Activated CD4-positive, alpha-beta memory T cell treated with anti-CD3 and anti-CD28 coated beads for 36 hours (primary cell): ENCODE results near the gene KDM4C. TPM values are rescaled to one million over a fixed set of nuclear protein-coding genes. Genes with fewer than 3 reads are reported as not detected.
"Not testable (repeated sequence)": the region's sequence is repeated elsewhere in the genome, so short reads cannot be mapped to it uniquely, and the experiment has no call there.

Source experiments
- CTCF ChIA-PET: fragments of 350-600 bp; sonication (Branson Sonifier 250); formaldehyde crosslinking; loops from one replicate; lab custom pipeline; 2021; ENCODE audit warnings: antibody characterized with exemption, inconsistent platforms; lab: Charles Lee
- POLR2A ChIA-PET: fragments of 350-600 bp; sonication (Branson Sonifier 250); formaldehyde crosslinking; loops from one replicate; lab custom pipeline; 2021; ENCODE audit warnings: antibody characterized with exemption; lab: Charles Lee
- DNase-seq: peaks from one replicate; pipeline ENCODE4 v3.0.0-alpha.2; 2020
- H3K27ac Mint-ChIP-seq: one replicate; pipeline ENCODE4 v1.8.0; 2021; ENCODE audit warnings: mixed read lengths
- H3K27me3 Mint-ChIP-seq: one replicate; pipeline ENCODE4 v1.8.0; 2021; ENCODE audit warnings: mixed read lengths
- H3K36me3 Mint-ChIP-seq: one replicate; pipeline ENCODE4 v1.8.0; 2021; ENCODE audit warnings: mixed read lengths
- H3K4me1 Mint-ChIP-seq: one replicate; pipeline ENCODE4 v1.8.0; 2021; ENCODE audit warnings: low read depth, mixed read lengths
- H3K4me3 Mint-ChIP-seq: one replicate; pipeline ENCODE4 v1.8.0; 2021; ENCODE audit warnings: mild to moderate bottlenecking, mixed read lengths
- H3K9me3 Mint-ChIP-seq: one replicate; pipeline ENCODE4 v1.8.0; 2021; ENCODE audit warnings: mixed read lengths
- intact Hi-C: fragments of 100-400 bp; cut with micrococcal nuclease; formaldehyde crosslinking; loops from one replicate; pipeline ENCODE4 v1.15.1; 2023
- total RNA-seq, 2 experiments: library from RNA; stranded (reverse); gene quantifications; one replicate each; pipeline ENCODE4 v1.2.3, GENCODE V29; 2021

KDM4C gene
- total RNA-seq, 2 experiments from 2014 or later: 26.2 to 28.8 TPM

DNA sequence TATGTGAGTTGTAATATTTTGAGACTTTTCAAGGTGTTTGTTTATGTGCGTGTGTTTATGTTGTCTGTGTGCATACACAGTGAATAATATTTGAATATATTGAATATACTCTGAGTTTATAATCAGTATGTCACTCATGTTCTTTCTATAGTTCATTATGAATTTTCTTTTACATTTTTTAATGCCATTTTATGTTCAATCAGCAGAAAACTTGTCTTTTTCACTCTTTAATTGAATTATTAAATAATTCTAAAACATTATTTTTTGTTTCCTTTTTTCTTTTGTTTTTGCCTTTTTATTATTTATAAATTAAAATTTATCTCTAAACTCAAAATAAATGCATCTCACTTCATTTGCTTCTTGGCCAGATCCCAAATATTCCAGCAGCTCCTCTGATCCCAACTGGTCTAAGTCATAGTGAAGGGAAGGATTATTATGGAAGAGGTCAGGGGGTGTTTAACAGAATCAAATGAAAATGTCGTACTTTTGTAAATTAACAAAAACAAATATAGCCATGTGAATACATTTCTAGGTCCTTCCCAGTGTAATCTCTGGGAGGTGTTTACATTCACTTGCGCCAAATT lies 188.9 kb downstream of the KDM4C start:
- no peaks in the 10 kb centered on the region for H3K27me3 Mint-ChIP-seq
- no peak overlapping the region for H3K4me3 Mint-ChIP-seq
- H3K27ac Mint-ChIP-seq: no peak overlapping the region
- H3K4me1 Mint-ChIP-seq: peaks cover 14% of the 10 kb centered on the region
- ChIA-PET CTCF (no interaction called here), POLR2A (no interaction called here)
- no peaks in the 10 kb centered on the region for H3K9me3 Mint-ChIP-seq
- peaks cover 18% of the 10 kb centered on the region for H3K36me3 Mint-ChIP-seq
- intact Hi-C loops: no loop called here
- DNase-seq: no peak

- intact Hi-C loops, H3K27ac Mint-ChIP-seq, POLR2A ChIA-PET, H3K27me3 Mint-ChIP-seq, CTCF ChIA-PET, DNase-seq, H3K9me3 Mint-ChIP-seq, H3K4me3 Mint-ChIP-seq: not testable (repeated sequence)
- Mint-ChIP-seq H3K4me1 (peaks cover 12% of the 10 kb centered on the region), H3K36me3 (peaks cover 16% of the 10 kb centered on the region)
Measured at GRCh38 chr9:6948921-6949320, 191.1 kb downstream of the KDM4C start.

DNA sequence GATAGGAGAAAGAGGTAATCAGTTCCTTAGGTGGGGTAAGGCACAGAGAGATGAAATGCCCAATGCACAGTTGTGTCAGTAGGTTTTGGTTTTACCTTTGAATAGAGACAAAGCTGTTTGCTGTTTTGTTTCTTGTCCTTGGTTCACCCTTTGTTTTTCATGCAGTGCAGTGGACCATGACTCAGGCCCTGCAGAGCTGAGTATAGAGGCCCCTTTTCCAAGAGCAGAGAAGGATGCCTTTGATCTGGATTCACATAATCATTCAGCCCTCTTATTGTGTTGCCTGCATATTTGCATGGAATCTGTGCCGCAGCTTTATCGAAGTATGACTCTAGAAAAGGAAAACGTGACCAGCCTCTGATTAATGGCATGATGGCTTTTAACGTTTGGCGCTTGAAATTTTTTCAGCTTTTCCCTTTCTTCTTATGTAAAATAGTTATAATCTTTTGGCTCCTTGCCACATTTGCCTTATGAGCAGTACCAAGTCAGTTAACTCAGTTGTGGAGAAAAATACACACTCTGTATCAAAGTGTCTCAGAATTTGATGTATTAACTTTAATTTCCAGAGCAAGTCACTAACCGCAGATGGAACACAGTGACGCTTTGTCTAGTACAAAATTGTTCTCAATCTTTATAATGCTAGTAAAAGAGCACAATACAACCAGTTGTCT lies 197.6 kb downstream of the KDM4C start:
- intact Hi-C loops: no loop called here
- POLR2A ChIA-PET: no interaction called here
- Mint-ChIP-seq H3K36me3 (peaks cover 2% of the 10 kb centered on the region), H3K27me3 (no peaks in the 10 kb centered on the region), H3K9me3 (no peaks in the 10 kb centered on the region), H3K4me1 (peaks cover 13% of the 10 kb centered on the region), H3K27ac (no peak overlapping the region), H3K4me3 (no peak overlapping the region)
- CTCF ChIA-PET: no interaction called here
- DNase-seq: peak; percentile 31

GRCh38 chr9:6956879-6957278 lies 199.1 kb downstream of the KDM4C start:
- H3K9me3 Mint-ChIP-seq: no peaks in the 10 kb centered on the region
- H3K36me3 Mint-ChIP-seq: peaks cover 2% of the 10 kb centered on the region
- POLR2A ChIA-PET: interaction anchor here (0.6 kb wide), 1 partner anchor 405 kb away, joined by 3 read pairs; no protein-coding TSS in a partner anchor
- CTCF ChIA-PET: interaction anchor here (0.8 kb wide), 1 partner anchor 130 kb away, joined by 3 read pairs; no protein-coding TSS in a partner anchor
- DNase-seq: no peak
- intact Hi-C loops: no loop called here
- H3K27me3 Mint-ChIP-seq: no peaks in the 10 kb centered on the region
- H3K27ac Mint-ChIP-seq: no peak overlapping the region
- H3K4me3 Mint-ChIP-seq: no peak overlapping the region
- H3K4me1 Mint-ChIP-seq: peaks cover 13% of the 10 kb centered on the region

DNA sequence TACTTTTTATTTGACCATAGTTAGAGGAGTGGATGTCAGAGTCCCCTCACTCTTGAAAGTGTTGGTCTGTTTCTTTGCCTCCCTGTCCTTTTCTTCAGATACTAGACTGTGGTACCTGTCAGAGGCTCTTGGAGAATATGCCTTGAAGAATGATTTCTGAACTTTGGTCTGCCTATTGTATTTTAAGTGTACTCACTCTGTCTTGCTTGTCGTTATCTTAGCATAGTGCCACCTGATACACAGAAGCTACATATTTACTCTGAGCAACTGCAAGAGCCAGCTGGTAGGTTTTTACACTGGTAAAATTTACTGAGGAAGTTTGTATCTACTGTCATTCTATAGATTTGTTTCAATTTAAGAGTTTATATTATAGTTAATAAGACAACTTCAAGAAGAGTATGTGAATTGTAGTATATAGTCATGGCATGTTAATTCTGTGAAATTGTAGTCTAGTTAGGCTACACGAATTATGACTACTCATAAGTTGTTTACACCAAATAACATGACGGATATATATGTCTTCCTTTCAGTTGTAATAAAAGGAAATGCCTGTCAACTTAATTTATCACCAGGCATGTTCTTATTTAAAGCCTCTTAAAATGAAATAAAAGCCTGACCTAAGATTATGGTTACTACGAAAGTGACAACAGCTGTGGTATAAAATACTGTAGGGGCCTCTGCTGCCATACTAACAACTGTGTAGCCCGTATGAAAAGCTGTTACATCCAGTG lies 201.7 kb downstream of the KDM4C start:
- Mint-ChIP-seq H3K36me3 (peaks cover 2% of the 10 kb centered on the region), H3K27me3 (no peaks in the 10 kb centered on the region), H3K4me3 (no peak overlapping the region), H3K4me1 (peaks cover 10% of the 10 kb centered on the region), H3K27ac (no peak overlapping the region), H3K9me3 (no peaks in the 10 kb centered on the region)
- POLR2A ChIA-PET: no interaction called here
- intact Hi-C loops: no loop called here
- CTCF ChIA-PET: interaction anchor here (1.2 kb wide), 1 partner anchor 9 kb away, joined by 4 read pairs; no protein-coding TSS in a partner anchor
- no peak for DNase-seq

DNA sequence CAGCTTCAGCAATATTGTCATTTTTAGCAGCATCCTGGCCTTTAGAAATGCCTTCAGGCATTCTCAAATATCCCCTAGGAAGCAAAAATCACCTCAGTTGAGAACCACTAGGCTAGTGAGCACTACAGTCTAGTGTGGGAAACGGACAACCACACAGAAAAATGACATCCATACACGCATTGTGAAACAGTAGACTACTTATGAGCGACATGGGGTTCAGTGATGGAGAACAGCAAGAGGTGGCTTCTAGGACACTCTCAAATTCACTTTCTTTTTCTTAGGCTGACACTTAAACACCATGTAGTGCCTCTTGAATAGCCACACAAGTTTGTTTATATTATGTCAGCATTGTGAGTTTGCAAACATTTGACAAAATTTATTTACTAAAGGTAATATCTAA lies 203.0 kb downstream of the KDM4C start:
- Mint-ChIP-seq H3K27me3 (no peaks in the 10 kb centered on the region), H3K4me1 (no peaks in the 10 kb centered on the region), H3K27ac (no peak overlapping the region), H3K9me3 (no peaks in the 10 kb centered on the region), H3K36me3 (peaks cover 2% of the 10 kb centered on the region), H3K4me3 (no peak overlapping the region)
- POLR2A ChIA-PET: no interaction called here
- CTCF ChIA-PET: interaction anchor here (1.2 kb wide), 1 partner anchor 11 kb away, joined by 4 read pairs; no protein-coding TSS in a partner anchor
- intact Hi-C loops: no loop called here
- DNase-seq: no peak

DNA sequence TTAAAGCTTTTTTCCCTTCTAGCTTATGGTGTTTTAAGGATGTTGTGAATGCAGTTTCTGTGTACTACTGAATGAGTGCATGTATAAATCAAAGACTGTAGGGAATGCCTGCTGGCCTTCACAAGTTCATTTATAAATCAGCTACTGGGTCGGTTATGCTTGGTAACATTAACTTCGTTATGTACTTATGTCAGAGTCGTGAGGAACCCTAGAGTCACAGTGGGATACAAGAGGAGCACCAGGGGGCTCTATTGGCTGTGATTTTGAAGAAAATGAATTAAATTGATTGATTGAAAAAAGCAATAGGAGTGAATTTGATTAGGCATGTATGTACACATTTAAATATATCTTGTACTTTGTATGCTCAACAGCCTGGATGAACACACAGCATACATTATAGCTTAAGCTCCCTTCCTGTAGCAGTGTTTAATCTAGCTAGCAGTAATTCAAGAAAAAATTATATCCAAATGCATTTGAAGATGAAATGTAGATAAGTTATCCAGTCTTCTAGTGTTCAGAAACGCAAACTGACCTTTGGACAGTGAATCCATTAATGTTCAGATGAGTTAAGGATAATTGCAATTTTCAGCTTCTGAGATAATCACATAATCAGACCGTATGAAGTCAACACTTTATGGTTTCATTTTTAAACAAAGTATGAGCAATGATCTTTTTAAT lies 204.2 kb downstream of the KDM4C start:
- no peaks in the 10 kb centered on the region for H3K4me1 Mint-ChIP-seq
- ChIA-PET POLR2A (no interaction called here), CTCF (no interaction called here)
- no peak overlapping the region for H3K27ac Mint-ChIP-seq
- intact Hi-C loops: no loop called here
- DNase-seq: no peak
- H3K9me3 Mint-ChIP-seq: no peaks in the 10 kb centered on the region
- H3K4me3 Mint-ChIP-seq: no peak overlapping the region
- H3K27me3 Mint-ChIP-seq: no peaks in the 10 kb centered on the region
- peaks cover 2% of the 10 kb centered on the region for H3K36me3 Mint-ChIP-seq

GRCh38 chr9:6965566-6965965 lies 207.8 kb downstream of the KDM4C start:
- Mint-ChIP-seq H3K36me3 (no peaks in the 10 kb centered on the region), H3K27me3 (no peaks in the 10 kb centered on the region), H3K4me1 (no peaks in the 10 kb centered on the region), H3K9me3 (no peaks in the 10 kb centered on the region), H3K27ac (no peak overlapping the region), H3K4me3 (no peak overlapping the region)
- POLR2A ChIA-PET: no interaction called here
- DNase-seq: no peak
- intact Hi-C loops: no loop called here
- CTCF ChIA-PET: no interaction called here

DNA sequence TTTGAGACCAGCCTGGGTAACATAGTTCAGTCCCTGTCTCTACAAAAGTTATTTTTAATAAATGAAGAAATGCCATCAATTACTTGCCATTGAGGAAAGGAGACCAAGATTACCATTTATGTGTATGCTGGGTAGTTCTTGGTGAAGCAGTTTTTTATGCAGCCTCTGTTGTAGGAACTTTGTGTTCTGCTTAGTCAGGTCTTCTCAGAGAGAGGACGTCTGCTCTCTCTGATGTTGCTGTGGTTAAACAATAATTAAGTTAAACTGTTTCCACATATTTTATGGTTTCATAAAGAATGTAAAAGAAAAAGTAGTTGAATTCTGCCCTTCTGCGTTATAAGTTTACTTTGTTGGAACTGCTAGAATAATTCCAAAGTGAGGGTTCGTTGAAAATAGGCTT lies 210.5 kb downstream of the KDM4C start:
- no peaks in the 10 kb centered on the region for H3K27me3 Mint-ChIP-seq
- H3K9me3 Mint-ChIP-seq: no peaks in the 10 kb centered on the region
- ChIA-PET CTCF (no interaction called here), POLR2A (no interaction called here)
- H3K4me1 Mint-ChIP-seq: peaks cover 3% of the 10 kb centered on the region
- intact Hi-C loops: no loop called here
- no peak overlapping the region for H3K27ac Mint-ChIP-seq
- no peak for DNase-seq
- H3K36me3 Mint-ChIP-seq: no peaks in the 10 kb centered on the region
- no peak overlapping the region for H3K4me3 Mint-ChIP-seq

DNA sequence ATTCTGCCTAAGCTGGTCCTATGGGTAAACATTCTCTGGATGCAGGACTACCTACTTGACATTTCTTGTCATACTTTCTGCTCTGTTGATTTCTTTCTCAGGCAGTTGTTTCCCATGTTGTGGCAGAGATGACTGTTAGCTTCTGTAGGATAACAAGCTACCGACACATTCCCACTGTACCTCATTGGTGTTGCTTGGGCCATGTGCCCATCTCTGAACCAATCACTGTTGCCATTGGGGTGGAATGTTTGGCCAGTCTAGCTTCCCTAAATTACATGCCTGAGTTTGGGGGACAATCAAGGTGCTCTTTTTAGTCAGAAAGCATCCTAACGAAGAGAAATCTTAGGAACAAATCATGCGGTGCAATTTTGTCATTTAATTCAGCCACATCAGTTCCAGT lies 212.0 kb downstream of the KDM4C start:
- Mint-ChIP-seq H3K36me3 (no peaks in the 10 kb centered on the region), H3K4me1 (peaks cover 12% of the 10 kb centered on the region), H3K27ac (no peak overlapping the region), H3K27me3 (no peaks in the 10 kb centered on the region), H3K4me3 (no peak overlapping the region), H3K9me3 (no peaks in the 10 kb centered on the region)
- intact Hi-C loops: no loop called here
- CTCF ChIA-PET: no interaction called here
- DNase-seq: no peak
- POLR2A ChIA-PET: no interaction called here

- H3K9me3 Mint-ChIP-seq: no peaks in the 10 kb centered on the region
- H3K4me1 Mint-ChIP-seq: peaks cover 17% of the 10 kb centered on the region
- no peaks in the 10 kb centered on the region for H3K27me3 Mint-ChIP-seq
- no peak overlapping the region for H3K4me3 Mint-ChIP-seq
- H3K27ac Mint-ChIP-seq: no peak overlapping the region
- intact Hi-C loops: no loop called here
- DNase-seq: no peak
- CTCF ChIA-PET: no interaction called here
- POLR2A ChIA-PET: no interaction called here
- no peaks in the 10 kb centered on the region for H3K36me3 Mint-ChIP-seq
Measured at GRCh38 chr9:6973089-6973488, 215.3 kb downstream of the KDM4C start.

DNA sequence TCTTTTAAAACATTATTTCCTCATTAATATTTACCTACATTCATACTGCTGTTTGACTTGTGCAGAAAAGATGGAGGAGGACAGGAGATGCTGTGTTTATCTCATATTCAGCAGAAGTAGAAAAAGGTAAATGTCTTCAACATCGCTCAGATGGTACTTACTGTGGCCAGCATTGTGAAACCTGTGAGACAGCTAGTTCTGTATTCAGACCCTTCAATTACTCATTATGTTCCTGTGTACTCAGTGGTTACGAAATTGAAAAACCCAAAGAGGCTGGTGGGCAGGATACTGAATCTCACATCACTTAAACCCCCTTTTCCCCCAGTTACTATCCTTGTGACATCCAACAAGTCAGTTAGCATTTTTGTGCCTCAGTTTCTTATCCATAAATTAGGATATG lies 216.0 kb downstream of the KDM4C start:
- intact Hi-C loops: no loop called here
- Mint-ChIP-seq H3K9me3 (no peaks in the 10 kb centered on the region), H3K27ac (no peak overlapping the region), H3K27me3 (no peaks in the 10 kb centered on the region), H3K4me3 (no peak overlapping the region), H3K4me1 (peaks cover 17% of the 10 kb centered on the region), H3K36me3 (no peaks in the 10 kb centered on the region)
- ChIA-PET CTCF (no interaction called here), POLR2A (no interaction called here)
- no peak for DNase-seq
